Measurements from ENCODE around the gene SOX4. TPM values are rescaled to one million over a fixed set of nuclear protein-coding genes. Genes with fewer than 3 reads are reported as not detected.

The SOX4 gene
- polyA plus RNA-seq, 2 donors, result 3.0 to 6.1 TPM

GRCh38 chr6:21611485-21611884, 17.9 kb downstream of the SOX4 start:
- 83 to 99% methylated on average over 3 of the region's 3 CpGs for WGBS, 2 donors
- Histone ChIP-seq H3K36me3 (ENCODE audit: control insufficient read depth in 2 of 2, insufficient read depth in 2 of 2, low read length in 1 of 2) (no peaks in the 10 kb centered on the region), H3K4me1 (ENCODE audit: control insufficient read depth in 2 of 2, insufficient read depth in 2 of 2, low read length in 1 of 2) (peaks cover 0 to 2% of the 10 kb centered on the region in 2 donors), H3K27me3 (ENCODE audit: control insufficient read depth in 1 of 2, insufficient read depth in 2 of 2, low read length in 2 of 2) (no peaks in the 10 kb centered on the region), H3K27ac (ENCODE audit: low read depth in 2 of 2, low read length in 1 of 2) (no peak overlapping the region), H3K4me3 (ENCODE audit: low read depth in 1 of 2, low read length in 2 of 2) (no peak overlapping the region), H3K9me3 (ENCODE audit: control insufficient read depth in 2 of 2, insufficient read depth in 1 of 2, low read depth in 1 of 2, low read length in 1 of 2) (no peaks in the 10 kb centered on the region)

- H3K9me3 ChIP-seq (ENCODE audit: control insufficient read depth in 2 of 2, insufficient read depth in 1 of 2, low read depth in 1 of 2, low read length in 1 of 2), result no peaks in the 10 kb centered on the region
- WGBS, 2 donors, result 73 to 87% methylated on average over 6 of the region's 6 CpGs
- H3K4me3 ChIP-seq (ENCODE audit: low read depth in 1 of 2, low read length in 2 of 2), result no peak overlapping the region
- no peaks in the 10 kb centered on the region for H3K27me3 ChIP-seq (ENCODE audit: control insufficient read depth in 1 of 2, insufficient read depth in 2 of 2, low read length in 2 of 2)
- H3K27ac ChIP-seq (ENCODE audit: low read depth in 2 of 2, low read length in 1 of 2), result no peak overlapping the region
- H3K36me3 ChIP-seq (ENCODE audit: control insufficient read depth in 2 of 2, insufficient read depth in 2 of 2, low read length in 1 of 2), result no peaks in the 10 kb centered on the region
- peaks cover 0 to 2% of the 10 kb centered on the region in 2 donors for H3K4me1 ChIP-seq (ENCODE audit: control insufficient read depth in 2 of 2, insufficient read depth in 2 of 2, low read length in 1 of 2)
Observed at GRCh38 chr6:21612067-21612745, 18.7 kb downstream of the SOX4 start.

DNA sequence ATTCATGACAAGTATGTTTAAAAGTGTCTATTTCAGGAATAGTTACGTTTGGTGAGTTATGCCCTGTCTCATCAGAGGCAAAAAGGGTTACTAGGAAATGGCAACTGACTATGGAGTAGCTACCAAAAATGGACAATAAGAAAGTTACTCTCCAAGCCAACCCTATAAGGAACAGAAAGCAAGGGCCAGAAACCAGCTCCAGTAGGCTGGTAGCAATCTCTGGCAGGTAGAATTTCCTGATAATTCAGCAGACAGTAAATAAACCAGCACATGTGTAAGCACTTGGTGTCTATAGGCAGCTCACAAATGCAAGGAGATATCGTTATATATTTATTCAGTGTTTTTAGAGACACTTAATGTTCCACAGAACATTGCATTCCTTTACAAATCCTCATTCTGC, 20.3 kb downstream of the SOX4 start:
- WGBS, 2 donors, result 67 to 73% methylated on average over 2 of the region's 2 CpGs
- H3K9me3 ChIP-seq (ENCODE audit: control insufficient read depth in 2 of 2, insufficient read depth in 1 of 2, low read depth in 1 of 2, low read length in 1 of 2), result no peaks in the 10 kb centered on the region
- H3K27ac ChIP-seq (ENCODE audit: low read depth in 2 of 2, low read length in 1 of 2), result no peak overlapping the region
- no peaks in the 10 kb centered on the region for H3K27me3 ChIP-seq (ENCODE audit: control insufficient read depth in 1 of 2, insufficient read depth in 2 of 2, low read length in 2 of 2)
- no peak overlapping the region for H3K4me3 ChIP-seq (ENCODE audit: low read depth in 1 of 2, low read length in 2 of 2)
- H3K36me3 ChIP-seq (ENCODE audit: control insufficient read depth in 2 of 2, insufficient read depth in 2 of 2, low read length in 1 of 2), result no peaks in the 10 kb centered on the region
- peaks cover 0 to 2% of the 10 kb centered on the region in 2 donors for H3K4me1 ChIP-seq (ENCODE audit: control insufficient read depth in 2 of 2, insufficient read depth in 2 of 2, low read length in 1 of 2)

- H3K9me3 ChIP-seq (ENCODE audit: control insufficient read depth in 2 of 2, insufficient read depth in 1 of 2, low read depth in 1 of 2, low read length in 1 of 2), result no peaks in the 10 kb centered on the region
- peaks cover 0 to 2% of the 10 kb centered on the region in 2 donors for H3K4me1 ChIP-seq (ENCODE audit: control insufficient read depth in 2 of 2, insufficient read depth in 2 of 2, low read length in 1 of 2)
- 74 to 82% methylated on average over 4 of the region's 4 CpGs for WGBS, 2 donors
- H3K4me3 ChIP-seq (ENCODE audit: low read depth in 1 of 2, low read length in 2 of 2), result no peak overlapping the region
- no peaks in the 10 kb centered on the region for H3K27me3 ChIP-seq (ENCODE audit: control insufficient read depth in 1 of 2, insufficient read depth in 2 of 2, low read length in 2 of 2)
- no peak overlapping the region for H3K27ac ChIP-seq (ENCODE audit: low read depth in 2 of 2, low read length in 1 of 2)
- H3K36me3 ChIP-seq (ENCODE audit: control insufficient read depth in 2 of 2, insufficient read depth in 2 of 2, low read length in 1 of 2), result no peaks in the 10 kb centered on the region
Observed at GRCh38 chr6:21614226-21614625, 20.7 kb downstream of the SOX4 start.

- Histone ChIP-seq H3K4me1 (ENCODE audit: control insufficient read depth in 2 of 2, insufficient read depth in 2 of 2, low read length in 1 of 2) (peaks cover 0 to 2% of the 10 kb centered on the region in 2 donors), H3K27ac (ENCODE audit: low read depth in 2 of 2, low read length in 1 of 2) (no peak overlapping the region)
- 40 to 65% methylated on average over 3 of the region's 3 CpGs for WGBS, 2 donors
Observed at GRCh38 chr6:21615504-21615903, 22.0 kb downstream of the SOX4 start.

GRCh38 chr6:21616005-21616404, 22.5 kb downstream of the SOX4 start:
- Histone ChIP-seq H3K9me3 (ENCODE audit: control insufficient read depth in 2 of 2, insufficient read depth in 1 of 2, low read depth in 1 of 2, low read length in 1 of 2) (peaks cover 0 to 3% of the 10 kb centered on the region in 2 donors), H3K4me1 (ENCODE audit: control insufficient read depth in 2 of 2, insufficient read depth in 2 of 2, low read length in 1 of 2) (peaks cover 0 to 2% of the 10 kb centered on the region in 2 donors), H3K36me3 (ENCODE audit: control insufficient read depth in 2 of 2, insufficient read depth in 2 of 2, low read length in 1 of 2) (no peaks in the 10 kb centered on the region), H3K27ac (ENCODE audit: low read depth in 2 of 2, low read length in 1 of 2) (no peak overlapping the region), H3K27me3 (ENCODE audit: control insufficient read depth in 1 of 2, insufficient read depth in 2 of 2, low read length in 2 of 2) (no peaks in the 10 kb centered on the region), H3K4me3 (ENCODE audit: low read depth in 1 of 2, low read length in 2 of 2) (no peak overlapping the region)
- 61 to 79% methylated on average over 5 of the region's 5 CpGs for WGBS, 2 donors

More at GRCh38 chr6:21615504-21615903, 22.0 kb downstream of the SOX4 start:
- Histone ChIP-seq H3K27me3 (ENCODE audit: control insufficient read depth in 1 of 2, insufficient read depth in 2 of 2, low read length in 2 of 2) (no peaks in the 10 kb centered on the region), H3K36me3 (ENCODE audit: control insufficient read depth in 2 of 2, insufficient read depth in 2 of 2, low read length in 1 of 2) (no peaks in the 10 kb centered on the region), H3K4me3 (ENCODE audit: low read depth in 1 of 2, low read length in 2 of 2) (no peak overlapping the region), H3K9me3 (ENCODE audit: control insufficient read depth in 2 of 2, insufficient read depth in 1 of 2, low read depth in 1 of 2, low read length in 1 of 2) (peaks cover 0 to 3% of the 10 kb centered on the region in 2 donors)

GRCh38 chr6:21625642-21626041, 32.1 kb downstream of the SOX4 start:
- WGBS, 2 donors, result 88 to 92% methylated on average over 7 of the region's 7 CpGs
- H3K27ac ChIP-seq (ENCODE audit: low read depth in 2 of 2, low read length in 1 of 2), result no peak overlapping the region
- H3K36me3 ChIP-seq (ENCODE audit: control insufficient read depth in 2 of 2, insufficient read depth in 2 of 2, low read length in 1 of 2), result no peaks in the 10 kb centered on the region
- no peaks in the 10 kb centered on the region for H3K9me3 ChIP-seq (ENCODE audit: control insufficient read depth in 2 of 2, insufficient read depth in 1 of 2, low read depth in 1 of 2, low read length in 1 of 2)
- no peaks in the 10 kb centered on the region for H3K4me1 ChIP-seq (ENCODE audit: control insufficient read depth in 2 of 2, insufficient read depth in 2 of 2, low read length in 1 of 2)
- no peaks in the 10 kb centered on the region for H3K27me3 ChIP-seq (ENCODE audit: control insufficient read depth in 1 of 2, insufficient read depth in 2 of 2, low read length in 2 of 2)
- H3K4me3 ChIP-seq (ENCODE audit: low read depth in 1 of 2, low read length in 2 of 2), result no peak overlapping the region

GRCh38 chr6:21626756-21627155, 33.2 kb downstream of the SOX4 start:
- Histone ChIP-seq H3K27ac (ENCODE audit: low read depth in 2 of 2, low read length in 1 of 2) (no peak overlapping the region), H3K4me1 (ENCODE audit: control insufficient read depth in 2 of 2, insufficient read depth in 2 of 2, low read length in 1 of 2) (no peaks in the 10 kb centered on the region), H3K27me3 (ENCODE audit: control insufficient read depth in 1 of 2, insufficient read depth in 2 of 2, low read length in 2 of 2) (no peaks in the 10 kb centered on the region), H3K36me3 (ENCODE audit: control insufficient read depth in 2 of 2, insufficient read depth in 2 of 2, low read length in 1 of 2) (no peaks in the 10 kb centered on the region), H3K4me3 (ENCODE audit: low read depth in 1 of 2, low read length in 2 of 2) (no peak overlapping the region), H3K9me3 (ENCODE audit: control insufficient read depth in 2 of 2, insufficient read depth in 1 of 2, low read depth in 1 of 2, low read length in 1 of 2) (no peaks in the 10 kb centered on the region)
- WGBS, 2 donors, result 37 to 47% methylated on average over 1 of the region's 1 CpG

- Histone ChIP-seq H3K4me3 (ENCODE audit: low read depth in 1 of 2, low read length in 2 of 2) (no peak overlapping the region), H3K36me3 (ENCODE audit: control insufficient read depth in 2 of 2, insufficient read depth in 2 of 2, low read length in 1 of 2) (no peaks in the 10 kb centered on the region), H3K27me3 (ENCODE audit: control insufficient read depth in 1 of 2, insufficient read depth in 2 of 2, low read length in 2 of 2) (no peaks in the 10 kb centered on the region), H3K27ac (ENCODE audit: low read depth in 2 of 2, low read length in 1 of 2) (no peak overlapping the region), H3K4me1 (ENCODE audit: control insufficient read depth in 2 of 2, insufficient read depth in 2 of 2, low read length in 1 of 2) (no peaks in the 10 kb centered on the region), H3K9me3 (ENCODE audit: control insufficient read depth in 2 of 2, insufficient read depth in 1 of 2, low read depth in 1 of 2, low read length in 1 of 2) (no peaks in the 10 kb centered on the region)
- 88 to 89% methylated on average over 4 of the region's 4 CpGs for WGBS, 2 donors
Observed at GRCh38 chr6:21628160-21628559, 34.6 kb downstream of the SOX4 start.

DNA sequence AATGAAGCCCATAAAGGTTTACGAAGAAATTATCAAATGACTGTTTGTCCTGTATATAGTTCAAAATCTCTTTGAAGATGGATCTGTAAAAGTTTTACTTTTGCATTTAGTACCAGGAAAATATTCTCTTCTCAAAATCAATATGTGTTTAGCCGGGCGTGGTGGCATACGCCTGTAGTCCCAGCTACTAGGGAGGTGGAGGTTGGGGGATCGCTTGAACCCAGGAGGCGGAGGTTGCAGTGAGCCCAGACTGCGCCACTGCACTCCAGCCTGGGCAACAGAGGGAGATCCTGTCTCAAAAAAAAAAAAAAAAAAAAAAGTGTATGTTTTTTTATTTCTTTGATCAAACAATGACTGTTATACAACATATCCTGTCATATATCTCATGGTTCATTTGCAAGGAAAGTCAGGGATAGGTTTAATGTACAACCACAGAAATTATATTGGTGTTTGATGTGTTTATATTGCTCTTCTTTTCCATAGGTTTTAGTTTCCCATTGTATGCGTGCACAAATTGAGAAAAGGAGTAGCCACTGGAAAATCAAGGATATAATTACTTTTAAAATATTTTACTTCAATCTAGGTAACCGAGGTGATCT, 40.1 kb downstream of the SOX4 start:
- Histone ChIP-seq H3K4me3 (ENCODE audit: low read depth in 1 of 2, low read length in 2 of 2) (no peak overlapping the region), H3K9me3 (ENCODE audit: control insufficient read depth in 2 of 2, insufficient read depth in 1 of 2, low read depth in 1 of 2, low read length in 1 of 2) (no peaks in the 10 kb centered on the region), H3K27me3 (ENCODE audit: control insufficient read depth in 1 of 2, insufficient read depth in 2 of 2, low read length in 2 of 2) (no peaks in the 10 kb centered on the region), H3K4me1 (ENCODE audit: control insufficient read depth in 2 of 2, insufficient read depth in 2 of 2, low read length in 1 of 2) (no peaks in the 10 kb centered on the region), H3K27ac (ENCODE audit: low read depth in 2 of 2, low read length in 1 of 2) (no peak overlapping the region), H3K36me3 (ENCODE audit: control insufficient read depth in 2 of 2, insufficient read depth in 2 of 2, low read length in 1 of 2) (no peaks in the 10 kb centered on the region)
- WGBS, 2 donors, result 87 to 94% methylated on average over 9 of the region's 9 CpGs

Data from esophagus (tissue), 2 donors.